WERI-Rb-1 (cell line): Measurements from ENCODE around the gene ADK.
"Not testable (repeated sequence)": the region's sequence is repeated elsewhere in the genome, so short reads cannot be mapped to it uniquely, and the experiment has no call there.

Experiments
- DNase-seq: peaks from one replicate; pipeline ENCODE4 v3.0.0-alpha.2; 2020
- H3K27ac ChIP-seq: fragments of 250-450 bp; sonication (Bioruptor Pico); 2 replicates; pipeline ENCODE4 v1.5.1; 2020; ENCODE audit warnings: mild to moderate bottlenecking, moderate library complexity
- H3K27me3 ChIP-seq: fragments of 250-450 bp; sonication (Bioruptor Pico); 2 replicates; pipeline ENCODE4 v1.5.1; 2021; ENCODE audit warnings: mild to moderate bottlenecking, low read depth, moderate library complexity; ENCODE audit not compliant: insufficient read depth, severe bottlenecking
- H3K36me3 ChIP-seq: fragments of 250-450 bp; sonication (Bioruptor Pico); 2 replicates; pipeline ENCODE4 v1.5.1; 2020; ENCODE audit warnings: mild to moderate bottlenecking, moderate library complexity
- H3K4me3 ChIP-seq: 2 replicates; pipeline ENCODE4 v1.5.1; 2011; ENCODE audit warnings: low read depth, mild to moderate bottlenecking, control low read depth, low read length
- H3K9me3 ChIP-seq: fragments of 250-450 bp; sonication (Bioruptor Pico); 2 replicates; pipeline ENCODE4 v1.5.1; 2021; ENCODE audit warnings: mild to moderate bottlenecking, moderate library complexity; ENCODE audit not compliant: severe bottlenecking
- TF ChIP-seq, protein P1 (sequence below): IDR thresholded peaks from 2 replicates; pipeline ENCODE4 v1.5.1; 2011; ENCODE audit warnings: low read depth, mild to moderate bottlenecking, control low read depth, inconsistent platforms, low read length

The ADK gene

DNA sequence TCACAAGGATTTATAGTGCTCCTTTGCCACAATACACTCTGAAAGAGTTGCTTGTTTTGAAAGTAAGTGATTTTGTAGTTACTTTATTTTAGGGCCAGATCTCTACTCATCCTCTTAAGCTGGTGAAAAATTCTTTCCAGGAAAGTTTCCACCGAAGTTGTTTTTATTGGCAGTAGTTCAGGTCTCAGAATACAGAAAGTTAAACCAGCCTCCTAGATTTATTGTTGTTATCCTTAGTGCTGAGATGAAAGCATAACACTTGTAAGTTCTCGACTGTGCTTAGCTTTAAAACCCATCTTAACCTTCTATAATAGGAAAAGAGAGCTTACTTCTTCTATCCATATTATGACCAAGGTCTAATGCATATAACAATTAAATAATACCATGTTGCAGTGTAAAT is 5.9 kb upstream of the ADK start:
- Histone ChIP-seq H3K4me3 (no peak overlapping the region), H3K27me3 (no peaks in the 10 kb centered on the region)

DNA sequence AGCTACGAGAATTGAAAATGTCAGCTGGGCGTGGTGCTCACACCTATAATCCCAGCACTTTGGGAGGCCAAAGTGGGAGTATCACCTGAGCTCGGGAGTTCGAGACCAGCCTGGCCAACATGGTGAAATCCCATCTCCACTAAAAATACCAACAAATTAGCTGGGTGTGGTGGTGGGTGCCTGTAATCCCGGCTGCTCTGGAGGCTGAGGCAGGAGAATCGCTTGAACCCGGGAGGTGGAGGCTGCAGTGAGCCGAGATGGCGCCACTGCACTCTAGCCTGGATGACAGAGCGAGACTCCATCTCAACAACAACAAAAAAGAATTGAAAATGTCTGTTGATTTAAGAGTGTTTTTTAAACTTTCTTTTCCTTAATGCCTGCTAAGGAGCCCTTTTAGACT is 4.0 kb upstream of the ADK start:
- DNase-seq, H3K27me3 ChIP-seq: not testable (repeated sequence)
- peaks cover 29% of the 10 kb centered on the region for H3K36me3 ChIP-seq

More for the DNA sequence above, 5.9 kb upstream of the ADK start:
- no peak for DNase-seq
- Histone ChIP-seq H3K27ac (no peak overlapping the region), H3K36me3 (peaks cover 26% of the 10 kb centered on the region), H3K9me3 (no peaks in the 10 kb centered on the region)
- TF ChIP-seq, protein P1, sequence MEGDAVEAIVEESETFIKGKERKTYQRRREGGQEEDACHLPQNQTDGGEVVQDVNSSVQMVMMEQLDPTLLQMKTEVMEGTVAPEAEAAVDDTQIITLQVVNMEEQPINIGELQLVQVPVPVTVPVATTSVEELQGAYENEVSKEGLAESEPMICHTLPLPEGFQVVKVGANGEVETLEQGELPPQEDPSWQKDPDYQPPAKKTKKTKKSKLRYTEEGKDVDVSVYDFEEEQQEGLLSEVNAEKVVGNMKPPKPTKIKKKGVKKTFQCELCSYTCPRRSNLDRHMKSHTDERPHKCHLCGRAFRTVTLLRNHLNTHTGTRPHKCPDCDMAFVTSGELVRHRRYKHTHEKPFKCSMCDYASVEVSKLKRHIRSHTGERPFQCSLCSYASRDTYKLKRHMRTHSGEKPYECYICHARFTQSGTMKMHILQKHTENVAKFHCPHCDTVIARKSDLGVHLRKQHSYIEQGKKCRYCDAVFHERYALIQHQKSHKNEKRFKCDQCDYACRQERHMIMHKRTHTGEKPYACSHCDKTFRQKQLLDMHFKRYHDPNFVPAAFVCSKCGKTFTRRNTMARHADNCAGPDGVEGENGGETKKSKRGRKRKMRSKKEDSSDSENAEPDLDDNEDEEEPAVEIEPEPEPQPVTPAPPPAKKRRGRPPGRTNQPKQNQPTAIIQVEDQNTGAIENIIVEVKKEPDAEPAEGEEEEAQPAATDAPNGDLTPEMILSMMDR: no peak

DNA sequence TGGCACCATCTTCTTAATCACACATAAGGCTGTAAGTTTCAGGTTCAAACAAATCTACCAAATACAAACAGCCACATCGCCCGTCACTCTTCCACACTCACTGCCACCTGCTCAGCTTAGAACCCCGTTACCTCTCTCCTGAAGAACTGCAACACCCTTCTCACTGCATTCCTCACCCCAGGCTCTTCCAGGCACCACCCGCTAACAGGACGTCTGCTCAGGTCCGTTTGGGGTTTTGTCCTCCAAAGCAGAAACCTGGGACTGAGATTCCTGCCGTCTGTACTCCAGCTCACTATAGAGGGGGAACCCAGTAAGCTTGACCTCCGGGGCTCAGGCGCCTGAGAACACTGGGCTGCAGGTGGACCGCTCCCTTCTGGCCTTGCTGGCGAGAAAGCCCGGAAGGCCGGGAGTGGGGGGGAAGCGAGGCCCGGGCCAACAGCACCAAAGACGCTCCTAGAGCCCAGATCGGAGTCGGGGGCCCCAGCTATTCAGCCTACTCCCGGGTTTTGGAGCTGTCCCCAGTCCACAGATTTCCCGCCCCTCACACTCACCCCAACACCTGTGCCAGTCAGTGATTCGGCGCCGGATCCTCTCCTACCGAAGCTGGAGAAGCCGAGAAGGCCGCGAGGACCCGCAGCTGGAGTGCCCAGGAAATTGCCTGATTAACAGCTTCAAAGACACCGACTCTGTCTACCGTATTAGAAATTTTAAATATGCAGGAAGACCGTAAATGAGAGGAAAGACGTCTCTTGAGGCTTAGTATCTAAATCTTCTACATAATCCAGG is 624 bp upstream of the ADK start, which contains the start of gene AP3M1:
TSS of gene AP3M1 (minus strand) at position 625 of the 786 bp plus-strand sequence. CDS start 12,449 bp downstream, outside the sequence.
- Histone ChIP-seq H3K9me3 (no peaks in the 10 kb centered on the region), H3K36me3 (peaks cover 23% of the 10 kb centered on the region), H3K27ac (peak within 1 kb of the TSS; percentile 99), H3K27me3 (no peaks in the 10 kb centered on the region), H3K4me3 (peak within 1 kb of the TSS; percentile 69)
- peak; percentile 86 for DNase-seq
- TF ChIP-seq, protein P1: no peak

More for the DNA sequence above, 4.0 kb upstream of the ADK start:
- not testable (repeated sequence) for H3K4me3 ChIP-seq, H3K9me3 ChIP-seq, H3K27ac ChIP-seq

DNA sequence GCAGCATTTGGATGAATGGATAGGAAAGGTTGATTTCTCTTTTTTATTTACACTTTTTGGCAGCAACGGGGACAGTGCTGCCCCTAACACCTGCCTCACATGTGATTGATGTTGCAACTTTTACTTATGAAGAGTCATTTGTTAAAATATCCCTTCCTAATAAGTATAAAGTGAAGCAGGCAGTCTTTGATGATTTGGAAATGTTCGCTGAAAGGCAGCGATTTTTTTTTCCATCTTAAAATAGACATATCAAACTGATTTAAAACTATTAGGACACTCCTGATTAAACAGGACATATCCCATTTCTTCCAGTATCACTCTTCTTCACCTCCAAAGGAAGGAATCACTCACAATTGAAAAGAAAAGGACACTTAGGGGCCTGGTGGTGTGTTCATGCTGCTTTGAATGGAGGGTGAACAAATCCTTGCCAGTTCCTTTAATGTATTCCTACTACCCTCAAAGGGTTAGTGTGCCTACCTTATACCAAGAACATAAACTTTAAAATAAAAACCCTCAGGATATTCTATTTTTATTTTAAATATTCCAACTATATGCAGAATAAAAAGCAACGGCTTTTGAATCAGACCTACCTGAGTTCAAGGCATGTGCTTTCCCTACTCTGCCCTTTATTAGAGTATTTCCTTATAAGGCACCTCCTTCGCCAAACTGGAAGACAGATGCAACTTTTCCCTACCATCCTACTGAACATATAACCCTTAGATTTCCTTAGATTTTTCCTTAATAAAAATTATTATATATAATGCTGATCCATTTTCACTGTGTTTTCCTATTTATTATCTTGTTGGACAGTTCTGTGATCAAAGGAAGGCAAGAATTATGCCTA is 1.1 kb downstream of the ADK start:
- Histone ChIP-seq H3K27ac (peak overlapping the region; percentile 99), H3K4me3 (peak overlapping the region; percentile 69), H3K27me3 (no peaks in the 10 kb centered on the region), H3K9me3 (no peaks in the 10 kb centered on the region), H3K36me3 (peaks cover 16% of the 10 kb centered on the region)
- DNase-seq: no peak
- TF ChIP-seq, protein P1: no peak

DNA sequence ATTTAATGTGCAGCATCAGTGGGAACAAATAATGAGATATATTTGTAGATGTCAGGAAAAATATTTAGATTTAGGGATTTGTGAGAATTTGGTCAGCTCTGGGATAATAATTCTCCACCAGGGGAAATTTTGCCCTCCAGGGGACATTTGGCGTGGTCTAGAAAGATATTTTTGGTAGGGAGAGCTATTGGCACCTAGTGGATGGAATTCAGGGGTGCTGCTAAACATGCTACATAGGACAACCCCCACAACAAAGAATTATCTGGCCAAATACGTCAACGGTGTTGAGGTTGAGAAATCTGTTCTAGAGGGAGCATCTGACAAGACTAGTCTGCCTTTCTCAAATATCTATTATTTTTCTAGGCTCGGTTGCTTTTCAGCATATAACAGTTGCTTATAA is 2.1 kb downstream of the ADK start:
- Histone ChIP-seq H3K36me3 (peaks cover 7% of the 10 kb centered on the region), H3K4me3 (no peak overlapping the region), H3K9me3 (no peaks in the 10 kb centered on the region), H3K27me3 (no peaks in the 10 kb centered on the region), H3K27ac (no peak overlapping the region)
- no peak for DNase-seq
- TF ChIP-seq, protein P1: 0 out of 2 replicates have a peak, but pooled peaks have one; percentile 16

DNA sequence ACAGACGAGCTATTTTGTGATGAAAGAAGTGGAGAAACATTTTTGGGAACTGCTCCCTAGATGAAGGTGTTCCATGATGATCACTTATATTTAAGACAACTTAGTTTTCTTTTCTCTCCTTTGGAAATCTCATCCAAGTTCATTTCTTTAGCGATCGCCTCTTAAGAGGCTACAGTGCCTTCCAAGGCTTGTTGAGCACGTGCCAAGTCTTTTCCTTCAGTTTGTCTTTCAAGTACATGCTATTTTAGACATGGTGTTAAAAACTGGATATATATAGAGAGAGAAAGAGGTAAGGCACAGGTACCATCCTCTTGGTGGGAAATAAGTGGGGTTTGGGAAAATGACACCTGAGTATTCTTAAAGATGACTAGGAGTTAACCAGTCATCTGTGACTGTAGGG is 2.7 kb downstream of the ADK start:
- H3K4me3 ChIP-seq: no peak overlapping the region
- peaks cover 3% of the 10 kb centered on the region for H3K36me3 ChIP-seq
- no peak for DNase-seq
- no peak overlapping the region for H3K27ac ChIP-seq
- TF ChIP-seq, protein P1: no peak
- H3K9me3 ChIP-seq: no peaks in the 10 kb centered on the region
- no peaks in the 10 kb centered on the region for H3K27me3 ChIP-seq
